Heart right ventricle (tissue), 16 donors: ENCODE data around the gene SYT6. TPM values are rescaled to one million over a fixed set of nuclear protein-coding genes. Genes with fewer than 3 reads are reported as not detected.

Source experiments
- ATAC-seq, 8 donors: fragments of 200-7000 bp; cut with Tn5 transposase; one replicate each; pipeline ENCODE4 v1.9.1; 2020; ENCODE audit warnings: mild to moderate bottlenecking in 8 of 8, moderate library complexity in 8 of 8, moderate number of reproducible peaks in 1 of 8
- DNase-seq, 2 donors: peaks; one replicate each; pipeline ENCODE4 v3.0.0-alpha.2; 2020
- H3K27ac ChIP-seq, 10 donors: fragments of 200-600 bp; sonication (generic) in 2 of 10; one replicate each; pipeline versions ENCODE4 v1.5.0 to v1.8.0; 2020 to 2022; ENCODE audit warnings: mild to moderate bottlenecking in 3 of 10
- H3K27me3 ChIP-seq, 7 donors: fragments of 200-600 bp; one replicate each; pipeline ENCODE4 v1.8.0; 2021 to 2022; ENCODE audit warnings: mild to moderate bottlenecking in 2 of 7
- H3K36me3 ChIP-seq, 9 donors: fragments of 200-600 bp; sonication (generic) in 1 of 9; one replicate each; pipeline versions ENCODE4 v1.5.0 to v1.8.0; 2020 to 2022; ENCODE audit warnings: mild to moderate bottlenecking in 2 of 9
- H3K4me1 ChIP-seq, 9 donors: fragments of 200-600 bp; sonication (generic) in 1 of 9; one replicate each; pipeline versions ENCODE4 v1.5.0 to v1.8.0; 2020 to 2022; ENCODE audit warnings: mild to moderate bottlenecking in 4 of 9
- H3K4me3 ChIP-seq, 10 donors: fragments of 200-600 bp; sonication (generic) in 2 of 10; one replicate each; pipeline versions ENCODE4 v1.5.0 to v1.8.0; 2020 to 2022; ENCODE audit warnings: mild to moderate bottlenecking in 7 of 10, moderate library complexity in 2 of 10
- H3K9me3 ChIP-seq, 11 donors: fragments of 200-600 bp in 10 of 11; sonication (generic) in 2 of 11; one replicate each; pipeline versions ENCODE4 v1.5.0 to v1.8.0; 2013 to 2022; ENCODE audit warnings: mild to moderate bottlenecking in 2 of 11, control low read depth in 1 of 11, moderate library complexity in 1 of 11
- WGBS, 2 donors: extraction: QIAGEN DNeasy Blood & Tissue Kit; methylation state at CpG; one replicate each; pipeline ENCODE4 v1.1.7; 2013; ENCODE audit warnings: inconsistent platforms in 1 of 2; 5-methylcytosine and 5-hydroxymethylcytosine counted together
- intact Hi-C, 10 donors: fragments of 100-400 bp; cut with DNase I; formaldehyde crosslinking; loops; one replicate each; pipeline versions ENCODE4 v1.11.1 to v1.14.2; 2022
- polyA plus RNA-seq, 2 donors: library from polyadenylated mRNA; stranded (reverse); fragments of 200-250 nt; gene quantifications; one replicate each; pipeline ENCODE4 v1.2.3, GENCODE V29; 2013
- total RNA-seq, 10 donors: library from RNA; stranded (reverse); fragmentation: NEBNext Ultra II Directional in 3 of 10; extraction: Animal tissue kit (Norgen Biotek cat#: 25700) in 3 of 10; gene quantifications; one replicate each; pipeline versions ENCODE4 v1.2.1 to v1.2.4, GENCODE V29; 2021 to 2023
- TF ChIP-seq, protein P1 (sequence below), 9 donors: fragments of 200-600 bp; sonication (generic) in 2 of 9; IDR thresholded peaks; one replicate each; pipeline versions ENCODE4 v1.5.0 to v1.8.0; 2021 to 2022; ENCODE audit warnings: antibody characterized with exemption in 9 of 9, mild to moderate bottlenecking in 5 of 9, moderate library complexity in 1 of 9
- donor health status: Arrhythmogenic right ventricular cardiomyopathy.
- donor health status: ischemic (EF 13 %, LVEDD 7.1; RV severe dilation, severe dysfunction).
- donor health status: healthy with polysubstance abuse.
- donor health status: DM: no; HTN: yes; CAD: no.
- donor health status: DM: no; HTN: no; CAD: no.
- donor health status: ischemic (EF 25% LVEDD 6.9; RV normal size, moderate dysfunction).
- donor health status: ischemic (EF 25% LVEDD 5.7; RV mildly dilated, moderate dysfunction).
- donor health status: healthy.
- donor health status: DM: yes; HTN: yes; CAD: no.
- donor health status: Ischemic cardiomyopathy.
- donor health status: ischemic (EF 35%, LVEDD 5.7; RV mildly dilated, moderate dysfunction).
- donor health status: nonischemic (EF 11% LVEDD 7.7; RV severe dilation, severe dysfunction).
- donor health status: DM: yes; HTN: yes; CAD: no.
- donor health status: PGD.
- donor health status: ischemic (EF 29% LVEDD 5.4; RV normal size, mild dysfunction).
- donor health status: nonischemic (EF 23%, LVEDD 6.1; RV moderate dilation, normal function).

SYT6 gene
- total and polyA plus RNA-seq, 12 donors = 0.21 TPM; not detected in 11

DNA sequence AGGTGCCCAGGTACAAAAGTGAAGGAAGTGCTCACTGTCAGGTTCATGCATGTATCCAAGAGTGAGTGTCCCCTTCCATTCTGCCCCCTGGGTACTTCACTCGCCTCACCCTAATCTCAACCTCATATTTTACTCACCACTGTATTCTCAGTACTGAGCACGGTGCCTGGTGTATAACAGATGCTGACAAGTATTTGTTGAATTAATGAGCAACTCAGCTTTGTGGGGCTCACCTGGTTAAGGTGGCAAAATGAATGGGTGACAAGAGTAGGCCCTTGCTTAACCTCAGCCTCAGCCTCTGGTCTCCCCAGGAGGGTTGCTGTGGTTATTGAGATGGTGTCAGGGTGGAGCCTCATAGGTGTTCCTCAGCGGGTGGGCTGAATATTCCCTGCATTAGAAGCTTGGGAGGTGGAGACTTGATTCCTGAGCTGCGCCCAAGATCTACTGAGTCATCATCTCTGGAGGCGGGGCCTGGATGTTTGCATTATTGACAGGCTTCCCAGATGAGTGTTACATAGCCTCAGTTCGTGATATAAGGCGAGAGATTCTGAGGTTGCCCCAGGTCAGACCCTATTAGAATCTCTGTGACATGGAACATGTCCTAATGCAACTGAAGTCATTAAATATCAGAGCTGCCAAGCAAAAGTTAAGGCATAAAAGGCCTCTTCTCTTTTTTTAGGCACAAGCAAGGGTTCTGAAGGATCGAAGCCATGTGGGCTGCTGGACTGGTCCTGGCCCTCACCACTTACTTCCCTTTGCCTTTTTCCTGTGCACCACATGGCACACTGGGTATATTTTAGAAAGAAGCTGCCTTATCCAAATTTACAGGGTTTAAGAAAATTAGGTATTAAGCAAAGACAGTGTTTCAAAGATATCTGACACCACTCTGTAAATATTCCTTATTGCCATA is 39.2 kb downstream of the SYT6 start:
- H3K36me3 ChIP-seq = no peaks in the 10 kb centered on the region
- H3K4me3 ChIP-seq = no peak overlapping the region
- 90 to 92% methylated on average over 8 of the region's 8 CpGs for WGBS, 2 donors
- no peaks in the 10 kb centered on the region for H3K9me3 ChIP-seq
- TF ChIP-seq, protein P1, sequence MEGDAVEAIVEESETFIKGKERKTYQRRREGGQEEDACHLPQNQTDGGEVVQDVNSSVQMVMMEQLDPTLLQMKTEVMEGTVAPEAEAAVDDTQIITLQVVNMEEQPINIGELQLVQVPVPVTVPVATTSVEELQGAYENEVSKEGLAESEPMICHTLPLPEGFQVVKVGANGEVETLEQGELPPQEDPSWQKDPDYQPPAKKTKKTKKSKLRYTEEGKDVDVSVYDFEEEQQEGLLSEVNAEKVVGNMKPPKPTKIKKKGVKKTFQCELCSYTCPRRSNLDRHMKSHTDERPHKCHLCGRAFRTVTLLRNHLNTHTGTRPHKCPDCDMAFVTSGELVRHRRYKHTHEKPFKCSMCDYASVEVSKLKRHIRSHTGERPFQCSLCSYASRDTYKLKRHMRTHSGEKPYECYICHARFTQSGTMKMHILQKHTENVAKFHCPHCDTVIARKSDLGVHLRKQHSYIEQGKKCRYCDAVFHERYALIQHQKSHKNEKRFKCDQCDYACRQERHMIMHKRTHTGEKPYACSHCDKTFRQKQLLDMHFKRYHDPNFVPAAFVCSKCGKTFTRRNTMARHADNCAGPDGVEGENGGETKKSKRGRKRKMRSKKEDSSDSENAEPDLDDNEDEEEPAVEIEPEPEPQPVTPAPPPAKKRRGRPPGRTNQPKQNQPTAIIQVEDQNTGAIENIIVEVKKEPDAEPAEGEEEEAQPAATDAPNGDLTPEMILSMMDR (IDR thresholded peaks at IDR 0.05) = no peak
- intact Hi-C loops = loop anchor here in 1 of 10 donors (5.0 kb wide), 1 partner anchor 52 kb away; no protein-coding TSS in a partner anchor
- H3K27ac ChIP-seq = peak overlapping the region in 1 of 10 donors; percentile 72
- peaks cover 0 to 24% (median 0%) of the 10 kb centered on the region in 9 donors for H3K4me1 ChIP-seq
- DNase-seq (no peak), ATAC-seq (peak in 1 of 8 donors; percentile 25)
- peaks cover 0 to 18% (median 0%) of the 10 kb centered on the region in 7 donors for H3K27me3 ChIP-seq

DNA sequence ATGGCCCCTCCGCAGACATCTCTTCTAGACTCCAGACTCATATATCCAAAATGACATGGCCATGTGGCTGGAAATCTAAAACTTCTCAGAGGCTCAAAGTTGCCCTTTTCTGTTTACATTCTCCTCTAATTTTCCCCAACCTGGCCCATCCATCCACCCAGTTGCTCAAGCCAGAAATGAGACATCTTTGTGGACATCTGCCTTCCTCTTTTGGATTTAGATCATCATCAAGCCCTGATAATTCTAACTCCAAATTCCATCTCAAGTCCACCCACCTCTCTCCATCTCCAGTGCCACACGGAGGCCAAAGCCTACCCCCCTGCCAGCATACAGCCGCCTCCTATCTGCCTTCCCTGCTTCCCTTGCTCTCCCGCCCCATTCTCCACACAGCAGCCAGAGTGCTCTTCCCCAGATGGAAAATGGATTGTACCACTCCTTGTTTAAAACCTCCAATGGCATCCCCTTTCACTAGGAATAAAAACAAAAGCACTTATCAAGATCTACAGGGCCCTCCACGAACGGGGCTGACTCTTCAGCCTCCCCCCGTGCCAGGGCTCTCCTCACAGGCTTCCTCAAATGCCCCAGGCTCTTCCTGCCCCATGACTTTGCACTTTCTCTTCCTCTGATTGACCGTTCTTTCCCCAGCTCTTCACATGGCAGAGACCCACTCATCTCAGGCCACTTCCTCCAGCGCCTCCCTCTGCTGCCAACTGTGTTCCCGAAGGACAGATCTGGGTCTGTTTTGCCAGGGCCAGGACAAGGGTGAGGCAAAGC is 40.1 kb downstream of the SYT6 start:
- peak in 1 of 2 donors; percentile 17 for DNase-seq
- peaks cover 0 to 31% (median 0%) of the 10 kb centered on the region in 9 donors for H3K4me1 ChIP-seq
- peaks cover 0 to 15% (median 0%) of the 10 kb centered on the region in 7 donors for H3K27me3 ChIP-seq
- peak overlapping the region in 1 of 10 donors; percentile 72 for H3K27ac ChIP-seq
- H3K36me3 ChIP-seq = no peaks in the 10 kb centered on the region
- TF ChIP-seq, protein P1 (IDR thresholded peaks at IDR 0.05) = no peak
- intact Hi-C loops = loop anchor here in 1 of 10 donors (5.0 kb wide), 1 partner anchor 51 kb away; no protein-coding TSS in a partner anchor
- WGBS, 2 donors = 67 to 69% methylated on average over 10 of the region's 10 CpGs
- ATAC-seq = peak in 7 of 8 donors; percentile 64 to 89 (median 77)
- no peak overlapping the region for H3K4me3 ChIP-seq
- no peaks in the 10 kb centered on the region for H3K9me3 ChIP-seq

DNA sequence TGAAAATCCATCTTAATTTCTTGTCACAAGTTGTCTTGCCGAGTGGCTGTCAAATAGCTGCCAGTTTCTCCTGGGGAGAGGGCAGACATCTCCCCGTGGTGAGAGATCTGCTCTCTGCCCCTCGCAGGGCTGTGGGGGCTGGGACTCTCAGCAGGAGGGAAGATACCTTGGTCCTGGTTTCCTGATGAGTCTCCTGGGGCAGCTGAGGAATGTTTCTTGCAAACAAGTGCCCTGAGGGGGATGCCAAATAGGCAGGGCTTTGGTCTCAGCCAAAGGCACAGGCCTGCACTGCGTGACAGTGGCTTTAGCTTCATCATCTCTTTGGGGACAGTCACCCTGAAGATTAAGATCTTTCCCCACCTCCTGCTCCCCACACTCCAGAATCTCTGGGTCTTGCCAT is 40.9 kb downstream of the SYT6 start:
- Histone ChIP-seq H3K27ac (no peak overlapping the region), H3K4me1 (peaks cover 0 to 38% (median 0%) of the 10 kb centered on the region in 9 donors)

More for the DNA sequence above, 40.9 kb downstream of the SYT6 start:
- H3K27me3 ChIP-seq = peaks cover 0 to 10% (median 0%) of the 10 kb centered on the region in 7 donors
- intact Hi-C loops = loop anchor here in 1 of 10 donors (5.0 kb wide), 1 partner anchor 50 kb away; no protein-coding TSS in a partner anchor
- H3K36me3 ChIP-seq = no peaks in the 10 kb centered on the region
- DNase-seq = no peak
- H3K9me3 ChIP-seq = no peaks in the 10 kb centered on the region
- no peak for ATAC-seq
- 52 to 66% methylated on average over 4 of the region's 4 CpGs for WGBS, 2 donors
- no peak overlapping the region for H3K4me3 ChIP-seq
- TF ChIP-seq, protein P1 (IDR thresholded peaks at IDR 0.05) = no peak
